Measurements from ENCODE around the gene BAAT. TPM values are rescaled to one million over a fixed set of nuclear protein-coding genes. Genes with fewer than 3 reads are reported as not detected.
A peak's percentile ranks its signal among the peaks of the same experiment; 100 is the strongest.

Gene BAAT
- total and polyA plus RNA-seq, 3 donors from 2014 or later: 0.13 to 0.31 TPM; not detected in 1

DNA sequence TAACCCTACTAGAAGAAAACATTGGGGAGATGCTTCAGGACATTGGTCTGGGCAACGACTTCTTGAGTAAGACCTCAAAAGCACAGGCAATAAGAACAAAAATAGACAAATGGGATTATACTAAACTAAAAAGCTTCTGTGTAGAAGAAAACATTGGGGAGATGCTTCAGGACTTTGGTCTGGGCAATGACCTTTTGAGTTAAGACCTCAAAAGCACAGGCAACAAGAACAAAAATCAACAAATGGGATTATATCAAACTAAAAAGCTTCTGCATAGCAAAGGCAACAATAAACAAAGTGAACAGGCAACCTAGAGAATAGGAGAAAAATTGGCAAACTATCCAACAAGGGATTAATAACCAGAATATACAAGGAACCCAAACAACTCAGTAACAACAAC is 9.9 kb upstream of the BAAT start:
- Histone ChIP-seq H3K27ac (no peak overlapping the region), H3K36me3 (ENCODE audit: low read depth, missing control alignments) (no peaks in the 10 kb centered on the region), H3K4me1 (peaks cover 7% of the 10 kb centered on the region), H3K4me3 (no peak overlapping the region), H3K9me3 (no peaks in the 10 kb centered on the region), H3K27me3 (no peaks in the 10 kb centered on the region)
- intact Hi-C loops (cut with DNase I; ENCODE audit: low total_unique reads): no loop called here
- no peak for DNase-seq
- TF ChIP-seq POLR2A (IDR thresholded peaks at IDR 0.05): no peak
- TF ChIP-seq, protein P1, sequence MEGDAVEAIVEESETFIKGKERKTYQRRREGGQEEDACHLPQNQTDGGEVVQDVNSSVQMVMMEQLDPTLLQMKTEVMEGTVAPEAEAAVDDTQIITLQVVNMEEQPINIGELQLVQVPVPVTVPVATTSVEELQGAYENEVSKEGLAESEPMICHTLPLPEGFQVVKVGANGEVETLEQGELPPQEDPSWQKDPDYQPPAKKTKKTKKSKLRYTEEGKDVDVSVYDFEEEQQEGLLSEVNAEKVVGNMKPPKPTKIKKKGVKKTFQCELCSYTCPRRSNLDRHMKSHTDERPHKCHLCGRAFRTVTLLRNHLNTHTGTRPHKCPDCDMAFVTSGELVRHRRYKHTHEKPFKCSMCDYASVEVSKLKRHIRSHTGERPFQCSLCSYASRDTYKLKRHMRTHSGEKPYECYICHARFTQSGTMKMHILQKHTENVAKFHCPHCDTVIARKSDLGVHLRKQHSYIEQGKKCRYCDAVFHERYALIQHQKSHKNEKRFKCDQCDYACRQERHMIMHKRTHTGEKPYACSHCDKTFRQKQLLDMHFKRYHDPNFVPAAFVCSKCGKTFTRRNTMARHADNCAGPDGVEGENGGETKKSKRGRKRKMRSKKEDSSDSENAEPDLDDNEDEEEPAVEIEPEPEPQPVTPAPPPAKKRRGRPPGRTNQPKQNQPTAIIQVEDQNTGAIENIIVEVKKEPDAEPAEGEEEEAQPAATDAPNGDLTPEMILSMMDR (IDR thresholded peaks at IDR 0.05): no peak
- 92% methylated on average over 1 of the region's 1 CpG for WGBS, 2 donors

DNA sequence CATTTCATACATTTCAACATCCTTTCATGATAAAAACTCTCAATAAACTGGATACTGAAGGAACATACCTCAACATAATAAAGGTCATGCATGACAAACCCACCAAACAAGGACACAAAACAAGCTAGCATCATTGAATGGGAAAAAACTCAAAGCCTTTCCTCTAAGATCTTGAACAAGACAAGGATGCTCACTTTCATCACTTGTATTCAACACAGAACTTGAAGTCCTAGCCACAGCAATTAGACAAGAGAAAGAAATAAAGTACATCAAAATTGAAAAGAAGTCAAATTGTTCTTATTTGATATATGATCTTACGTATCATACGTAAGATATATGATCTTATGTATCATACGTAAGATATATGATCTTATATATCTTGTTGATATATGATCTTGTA is 8.3 kb upstream of the BAAT start:
- no peaks in the 10 kb centered on the region for H3K36me3 ChIP-seq (ENCODE audit: low read depth, missing control alignments)
- peaks cover 4% of the 10 kb centered on the region for H3K4me1 ChIP-seq
- intact Hi-C loops (cut with DNase I; ENCODE audit: low total_unique reads): no loop called here
- H3K27ac ChIP-seq: no peak overlapping the region
- 93 to 95% methylated on average over 3 of the region's 3 CpGs for WGBS, 2 donors
- no peaks in the 10 kb centered on the region for H3K27me3 ChIP-seq
- DNase-seq: no peak
- H3K4me3 ChIP-seq: no peak overlapping the region
- H3K9me3 ChIP-seq: no peaks in the 10 kb centered on the region
- no peak for TF ChIP-seq POLR2A (IDR thresholded peaks at IDR 0.05)
- TF ChIP-seq, protein P1 (IDR thresholded peaks at IDR 0.05): no peak

DNA sequence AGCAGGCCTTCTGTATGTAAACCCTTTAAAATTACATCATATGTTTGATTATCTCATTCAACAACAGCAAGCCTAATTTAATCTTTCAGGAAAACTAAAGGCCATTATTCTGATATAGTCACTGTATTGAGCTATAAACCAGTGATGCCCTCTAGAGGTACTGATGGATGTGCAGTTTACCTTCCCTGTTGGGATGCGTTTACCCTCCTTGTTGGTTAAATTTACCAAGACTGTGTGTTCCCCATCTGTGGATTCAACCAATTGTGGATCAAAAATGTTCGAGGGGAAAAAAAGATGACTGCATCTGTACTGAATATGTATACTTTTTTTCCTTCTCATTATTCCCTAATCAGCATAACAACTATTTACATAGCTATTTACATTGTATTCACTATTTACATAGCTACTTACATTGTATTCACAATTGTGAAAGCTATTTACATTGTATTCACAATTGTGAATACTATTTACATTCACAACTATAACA is 3.7 kb upstream of the BAAT start:
- Histone ChIP-seq H3K9me3 (no peaks in the 10 kb centered on the region), H3K4me3 (no peak overlapping the region), H3K4me1 (no peaks in the 10 kb centered on the region), H3K27ac (no peak overlapping the region), H3K36me3 (ENCODE audit: low read depth, missing control alignments) (no peaks in the 10 kb centered on the region), H3K27me3 (no peaks in the 10 kb centered on the region)
- intact Hi-C loops (cut with DNase I; ENCODE audit: low total_unique reads): loop anchor here (10.0 kb wide), 1 partner anchor 76 kb away; no protein-coding TSS in a partner anchor
- WGBS, 2 donors: 70 to 84% methylated on average over 2 of the region's 2 CpGs
- no peak for DNase-seq
- no peak for TF ChIP-seq POLR2A (IDR thresholded peaks at IDR 0.05)

DNA sequence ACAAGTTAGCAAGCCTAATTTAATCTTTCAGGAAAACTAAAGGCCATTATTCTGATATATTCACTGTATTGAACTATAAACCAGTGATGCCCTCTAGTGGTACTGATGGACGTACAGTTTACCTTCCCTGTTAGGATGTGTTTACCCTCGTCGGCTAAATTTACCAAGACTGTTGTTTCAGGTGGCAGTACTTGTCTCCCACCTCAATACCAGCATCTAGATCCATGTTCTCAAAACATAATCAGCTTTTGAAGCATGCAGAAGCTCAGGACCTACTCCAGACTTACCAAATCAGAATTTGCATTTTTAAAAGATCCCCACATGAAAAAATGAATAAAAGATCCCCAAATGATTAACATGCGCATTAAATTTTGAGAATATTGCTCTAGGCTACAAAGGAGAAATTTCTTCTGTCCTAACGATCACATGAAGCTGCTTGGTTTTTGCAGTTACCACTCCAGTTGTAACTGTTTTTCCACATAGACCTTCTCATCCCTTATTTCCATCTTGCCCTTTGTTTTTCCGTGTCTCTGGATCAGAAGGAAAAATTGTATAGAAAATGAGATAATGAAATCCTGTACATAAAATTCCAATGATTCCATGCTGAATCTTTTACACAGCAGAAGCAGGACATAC is 3.2 kb upstream of the BAAT start:
- Histone ChIP-seq H3K4me3 (no peak overlapping the region), H3K36me3 (ENCODE audit: low read depth, missing control alignments) (no peaks in the 10 kb centered on the region), H3K27ac (no peak overlapping the region), H3K9me3 (no peaks in the 10 kb centered on the region), H3K4me1 (no peaks in the 10 kb centered on the region), H3K27me3 (no peaks in the 10 kb centered on the region)
- intact Hi-C loops (cut with DNase I; ENCODE audit: low total_unique reads): loop anchor here (10.0 kb wide), 1 partner anchor 77 kb away; no protein-coding TSS in a partner anchor
- 55 to 57% methylated on average over 6 of the region's 6 CpGs for WGBS, 2 donors
- no peak for TF ChIP-seq POLR2A (IDR thresholded peaks at IDR 0.05)
- TF ChIP-seq, protein P1 (IDR thresholded peaks at IDR 0.05): peak in 2 of 3 experiments; percentile 41 to 43
- peak; percentile 30 for DNase-seq

DNA sequence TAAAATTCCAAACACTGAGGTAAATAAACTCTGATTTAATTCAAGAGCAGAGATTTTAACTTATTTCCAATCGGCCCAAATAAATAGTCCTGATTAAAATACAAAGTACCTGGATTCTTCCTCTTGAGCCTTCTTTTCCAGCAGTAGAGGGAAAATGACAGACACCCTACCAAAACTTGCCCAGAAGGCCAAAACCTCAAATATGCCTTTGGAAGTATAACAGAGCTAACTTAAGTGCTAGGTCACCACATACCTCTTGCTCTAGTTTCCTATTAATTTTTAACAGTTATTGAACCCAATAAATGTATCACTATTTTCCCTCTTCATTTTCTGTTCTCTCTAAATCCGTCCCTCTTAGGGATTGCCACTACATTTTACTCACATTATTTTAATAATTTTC is 1.4 kb downstream of the BAAT start:
- H3K27ac ChIP-seq: no peak overlapping the region
- H3K4me3 ChIP-seq: no peak overlapping the region
- TF ChIP-seq, protein P1 (IDR thresholded peaks at IDR 0.05): no peak
- no peak for TF ChIP-seq POLR2A (IDR thresholded peaks at IDR 0.05)
- intact Hi-C loops (cut with DNase I; ENCODE audit: low total_unique reads): loop anchor here (10.0 kb wide), 1 partner anchor 81 kb away; no protein-coding TSS in a partner anchor
- H3K27me3 ChIP-seq: no peaks in the 10 kb centered on the region
- H3K9me3 ChIP-seq: no peaks in the 10 kb centered on the region
- H3K4me1 ChIP-seq: no peaks in the 10 kb centered on the region
- WGBS, 2 donors: 72 to 78% methylated on average over 2 of the region's 2 CpGs
- H3K36me3 ChIP-seq (ENCODE audit: low read depth, missing control alignments): no peaks in the 10 kb centered on the region
- DNase-seq: no peak

Measured in testis (tissue), 3 donors.